DOHH2 (cell line): ENCODE measurements around the gene FLAD1.

ENCODE experiments used
- H3F3A ChIP-seq: fragments of 200-600 bp; sonication (generic), shearing (Covaris generic); 2 replicates; pipeline ENCODE4 v1.6.0; 2016; ENCODE audit warnings: antibody characterized with exemption, mild to moderate bottlenecking; ENCODE audit not compliant: control insufficient read depth, insufficient read depth
- H3K27ac ChIP-seq: fragments of 200-600 bp; sonication (generic); 2 replicates; pipeline ENCODE4 v1.5.1; 2014; ENCODE audit warnings: low read depth, mild to moderate bottlenecking, low read length, moderate library complexity
- H3K27me3 ChIP-seq: fragments of 200-600 bp; sonication (generic); 2 replicates; pipeline ENCODE4 v1.6.1; 2014; ENCODE audit warnings: mild to moderate bottlenecking, low read length, mixed read lengths; ENCODE audit not compliant: control insufficient read depth
- H3K36me3 ChIP-seq: fragments of 200-600 bp; sonication (generic); 2 replicates; pipeline ENCODE4 v1.6.1; 2014; ENCODE audit warnings: mild to moderate bottlenecking, low read length, moderate library complexity, mixed read lengths; ENCODE audit not compliant: control insufficient read depth
- H3K4me1 ChIP-seq: fragments of 200-600 bp; sonication (generic); 2 replicates; pipeline ENCODE4 v1.6.1; 2014; ENCODE audit warnings: mild to moderate bottlenecking, low read length, mixed read lengths; ENCODE audit not compliant: control insufficient read depth
- H3K4me2 ChIP-seq: fragments of 200-600 bp; sonication (generic); 2 replicates; pipeline ENCODE4 v1.6.0; 2014; ENCODE audit warnings: mild to moderate bottlenecking, low read length, moderate library complexity
- H3K4me3 ChIP-seq: fragments of 200-600 bp; sonication (generic); 2 replicates; pipeline ENCODE4 v1.5.1; 2014; ENCODE audit warnings: mild to moderate bottlenecking, low read length, mixed read lengths
- H3K79me2 ChIP-seq: fragments of 200-600 bp; sonication (generic); 2 replicates; pipeline ENCODE4 v1.6.1; 2014; ENCODE audit warnings: mild to moderate bottlenecking, low read length, mixed read lengths; ENCODE audit not compliant: control insufficient read depth
- H3K9me2 ChIP-seq: fragments of 200-600 bp; sonication (generic); replicated peaks from 2 replicates; pipeline ENCODE4 v1.6.1; 2014; ENCODE audit warnings: mild to moderate bottlenecking, low read length, mixed read lengths; ENCODE audit not compliant: control insufficient read depth
- H3K9me3 ChIP-seq: fragments of 200-600 bp; sonication (generic); 2 replicates; pipeline ENCODE4 v1.6.1; 2014; ENCODE audit warnings: antibody characterized with exemption, low read length, mixed read lengths; ENCODE audit not compliant: control insufficient read depth, insufficient read depth
- H4K20me1 ChIP-seq: fragments of 200-600 bp; sonication (generic); 2 replicates; pipeline ENCODE4 v1.6.0; 2014; ENCODE audit warnings: low read depth, mild to moderate bottlenecking, antibody characterized with exemption, low read length, moderate library complexity; ENCODE audit not compliant: control insufficient read depth, insufficient read depth
- EZH2phosphoT487 ChIP-seq: fragments of 200-600 bp; sonication (generic); IDR thresholded peaks from 2 replicates; pipeline ENCODE4 v1.6.1; 2017; ENCODE audit warnings: borderline replicate concordance, mild to moderate bottlenecking, antibody characterized with exemption, low read length, moderate library complexity, mixed read lengths
- TF ChIP-seq, protein P1 (sequence below): fragments of 200-600 bp; sonication (generic); IDR thresholded peaks from one replicate; pipeline ENCODE4 v1.5.1; 2014; ENCODE audit warnings: antibody characterized with exemption, mild to moderate bottlenecking, low read depth, low read length; ENCODE audit not compliant: poor library complexity, severe bottlenecking

Gene FLAD1

DNA sequence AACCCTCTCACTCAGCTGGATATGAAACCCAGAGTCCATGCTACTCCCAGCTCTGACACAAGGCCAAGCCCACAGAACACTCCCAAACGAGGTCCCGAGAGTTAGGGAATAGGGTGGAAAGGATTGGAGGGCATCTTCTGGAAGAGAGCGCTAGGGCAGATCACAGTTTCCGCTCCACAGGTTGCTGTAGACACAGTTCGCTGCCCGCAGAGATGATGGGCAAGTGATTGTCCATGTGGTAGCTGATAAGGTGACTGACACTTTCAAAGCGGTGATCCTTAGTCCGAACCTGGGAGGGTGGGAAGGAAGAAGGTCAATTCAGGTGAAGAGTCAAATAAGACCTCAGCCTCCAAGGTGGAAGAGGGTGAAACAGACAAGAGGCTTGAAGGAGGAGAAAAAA lies 19.5 kb upstream of the FLAD1 start:
- H3K36me3 ChIP-seq: peaks cover 79% of the 10 kb centered on the region

DNA sequence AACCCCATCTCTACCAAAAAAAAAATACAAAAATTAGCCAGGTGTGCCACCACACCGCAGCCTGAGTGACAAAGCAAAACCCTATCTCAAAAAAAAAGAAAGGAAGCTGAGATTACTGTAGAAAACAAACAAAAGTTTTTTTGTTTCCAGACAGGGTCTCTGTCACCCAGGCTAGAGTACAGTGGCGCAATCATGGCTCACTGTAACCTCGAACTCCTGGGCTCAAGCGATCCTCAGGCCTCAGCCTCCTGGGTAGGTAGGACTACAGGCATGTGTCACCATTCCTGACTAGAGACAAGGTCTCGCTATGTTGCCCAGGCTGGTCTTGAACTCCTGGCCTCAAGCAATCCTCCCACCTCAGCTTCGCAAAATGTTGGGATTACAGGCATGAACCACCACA lies 18.8 kb upstream of the FLAD1 start:
- H3K4me1 ChIP-seq: peaks cover 20% of the 10 kb centered on the region
- H3K79me2 ChIP-seq: peaks cover 44% of the 10 kb centered on the region
- no peaks in the 10 kb centered on the region for H3K9me3 ChIP-seq
- no peaks in the 10 kb centered on the region for H3K27me3 ChIP-seq
- no peaks in the 10 kb centered on the region for H3K9me2 ChIP-seq
- H3K4me3 ChIP-seq: no peak overlapping the region
- peaks cover 78% of the 10 kb centered on the region for H3K36me3 ChIP-seq
- no peak for TF ChIP-seq EZH2phosphoT487
- TF ChIP-seq, protein P1, sequence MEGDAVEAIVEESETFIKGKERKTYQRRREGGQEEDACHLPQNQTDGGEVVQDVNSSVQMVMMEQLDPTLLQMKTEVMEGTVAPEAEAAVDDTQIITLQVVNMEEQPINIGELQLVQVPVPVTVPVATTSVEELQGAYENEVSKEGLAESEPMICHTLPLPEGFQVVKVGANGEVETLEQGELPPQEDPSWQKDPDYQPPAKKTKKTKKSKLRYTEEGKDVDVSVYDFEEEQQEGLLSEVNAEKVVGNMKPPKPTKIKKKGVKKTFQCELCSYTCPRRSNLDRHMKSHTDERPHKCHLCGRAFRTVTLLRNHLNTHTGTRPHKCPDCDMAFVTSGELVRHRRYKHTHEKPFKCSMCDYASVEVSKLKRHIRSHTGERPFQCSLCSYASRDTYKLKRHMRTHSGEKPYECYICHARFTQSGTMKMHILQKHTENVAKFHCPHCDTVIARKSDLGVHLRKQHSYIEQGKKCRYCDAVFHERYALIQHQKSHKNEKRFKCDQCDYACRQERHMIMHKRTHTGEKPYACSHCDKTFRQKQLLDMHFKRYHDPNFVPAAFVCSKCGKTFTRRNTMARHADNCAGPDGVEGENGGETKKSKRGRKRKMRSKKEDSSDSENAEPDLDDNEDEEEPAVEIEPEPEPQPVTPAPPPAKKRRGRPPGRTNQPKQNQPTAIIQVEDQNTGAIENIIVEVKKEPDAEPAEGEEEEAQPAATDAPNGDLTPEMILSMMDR: no peak
- H4K20me1 ChIP-seq: no peaks in the 10 kb centered on the region
- 0 out of 2 replicates have a peak, but pooled peaks cover 5% of the 10 kb centered on the region for H3F3A ChIP-seq
- no peak overlapping the region for H3K27ac ChIP-seq
- H3K4me2 ChIP-seq: no peak overlapping the region

More for the DNA sequence above, 19.5 kb upstream of the FLAD1 start:
- Histone ChIP-seq H3K4me2 (peak overlapping the region; percentile 81; the same call in 1 of the 2 replicates), H3K9me2 (no peaks in the 10 kb centered on the region), H3K9me3 (no peaks in the 10 kb centered on the region), H3F3A (0 out of 2 replicates have a peak, but pooled peaks cover 5% of the 10 kb centered on the region), H3K79me2 (peaks cover 47% of the 10 kb centered on the region), H3K27me3 (no peaks in the 10 kb centered on the region), H3K27ac (no peak overlapping the region), H4K20me1 (no peaks in the 10 kb centered on the region), H3K4me3 (0 out of 2 replicates have a peak overlapping the region, but pooled peaks have one; percentile 80), H3K4me1 (peaks cover 20% of the 10 kb centered on the region)
- TF ChIP-seq EZH2phosphoT487: no peak
- TF ChIP-seq, protein P1: no peak

DNA sequence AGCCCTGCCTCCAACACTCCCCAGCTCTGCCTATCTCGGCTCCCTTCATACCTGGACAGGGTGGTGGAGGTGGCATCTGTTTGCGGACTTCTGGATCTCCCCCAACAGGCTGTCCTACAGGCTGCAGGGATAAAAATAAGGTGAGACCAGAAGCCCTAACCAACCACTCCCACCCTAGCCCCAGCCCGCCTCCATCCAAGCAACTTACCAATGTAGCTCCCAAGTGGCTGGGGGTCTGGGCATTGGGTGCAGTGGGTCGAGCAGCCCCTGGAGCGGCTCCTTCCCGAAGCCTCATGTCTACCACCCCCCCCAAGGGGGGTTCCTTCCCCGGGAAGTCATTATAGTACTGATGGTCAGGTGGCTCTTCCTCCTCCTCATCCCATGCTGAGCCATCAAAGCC lies 17.0 kb upstream of the FLAD1 start:
- Histone ChIP-seq H3K36me3 (peaks cover 78% of the 10 kb centered on the region), H3F3A (0 out of 2 replicates have a peak, but pooled peaks cover 5% of the 10 kb centered on the region), H4K20me1 (peaks cover 3% of the 10 kb centered on the region; the same call in 1 of the 2 replicates), H3K9me3 (no peaks in the 10 kb centered on the region), H3K27me3 (no peaks in the 10 kb centered on the region), H3K79me2 (peaks cover 42% of the 10 kb centered on the region), H3K4me2 (no peak overlapping the region), H3K9me2 (no peaks in the 10 kb centered on the region), H3K4me3 (no peak overlapping the region), H3K27ac (no peak overlapping the region), H3K4me1 (peaks cover 23% of the 10 kb centered on the region)
- no peak for TF ChIP-seq EZH2phosphoT487
- TF ChIP-seq, protein P1: no peak
